Endometrial microvascular endothelial cells (primary cell): Measurements from ENCODE around the gene CALHM2. TPM values are rescaled to one million over a fixed set of nuclear protein-coding genes. Genes with fewer than 3 reads are reported as not detected.

ENCODE experiments used
- in situ Hi-C: cut with HindIII; loops from 2 replicates; pipeline ENCODE4 v1.10.0; 2017; ENCODE audit warnings: low sequenced_read_pairs, low pct_unique_long_range_greater_than_20kb; ENCODE audit errors: inconsistent ontology term
- total RNA-seq: library from RNA; depleted of rRNA; stranded (reverse); fragments of >200 nt; gene quantifications from one replicate; pipeline ENCODE4 v1.2.3, GENCODE V29; 2015; ENCODE audit errors: inconsistent ontology term

CALHM2 gene
- total RNA-seq, 1 donor from 2014 or later: 15.1 TPM

- in situ Hi-C loops: no loop called here
These were observed 20.3 kb downstream of the CALHM2 start for GRCh38 chr10:103431902-103432301.

GRCh38 chr10:103429647-103430046 is 22.5 kb downstream of the CALHM2 start:
- in situ Hi-C loops: no loop called here

GRCh38 chr10:103428989-103429643 is 23.1 kb downstream of the CALHM2 start:
- in situ Hi-C loops: no loop called here

GRCh38 chr10:103427866-103428265 is 24.3 kb downstream of the CALHM2 start:
- in situ Hi-C loops: no loop called here

- in situ Hi-C loops: no loop called here
These were observed 28.4 kb downstream of the CALHM2 start for GRCh38 chr10:103423748-103424147.

GRCh38 chr10:103419101-103419500 is 33.1 kb downstream of the CALHM2 start:
- in situ Hi-C loops: loop anchor here (10.0 kb wide), 1 partner anchor 76 kb away; the partner anchor contains the start of gene NEURL1

GRCh38 chr10:103417601-103418000 is 34.6 kb downstream of the CALHM2 start:
- in situ Hi-C loops: loop anchor here (10.0 kb wide), 1 partner anchor 77 kb away; the partner anchor contains the start of gene NEURL1

- in situ Hi-C loops: loop anchor here (10.0 kb wide), 1 partner anchor 78 kb away; the partner anchor contains the start of gene NEURL1
These were observed 35.1 kb downstream of the CALHM2 start for GRCh38 chr10:103417148-103417469.

- in situ Hi-C loops: loop anchor here (10.0 kb wide), 1 partner anchor 78 kb away; the partner anchor contains the start of gene NEURL1
These were observed 35.6 kb downstream of the CALHM2 start for GRCh38 chr10:103416436-103417147.

GRCh38 chr10:103415581-103415980 is 36.6 kb downstream of the CALHM2 start:
- in situ Hi-C loops: loop anchor here (10.0 kb wide), 1 partner anchor 79 kb away; the partner anchor contains the start of gene NEURL1

- in situ Hi-C loops: loop anchor here (10.0 kb wide), 1 partner anchor 81 kb away; the partner anchor contains the start of gene NEURL1
These were observed 38.6 kb downstream of the CALHM2 start for GRCh38 chr10:103413564-103413963.

- in situ Hi-C loops: no loop called here
These were observed 54.9 kb downstream of the CALHM2 start for GRCh38 chr10:103397191-103397825.

- in situ Hi-C loops: no loop called here
These were observed 55.4 kb downstream of the CALHM2 start for GRCh38 chr10:103396789-103397087.

Other genes with a start within 250 kb of the CALHM2 start
- gene RPEL1, start 206.5 kb downstream of the CALHM2 start, total RNA-seq: 0.09 TPM
- 0.46 TPM for gene INA, start 175.2 kb downstream of the CALHM2 start, total RNA-seq
- 17.7 TPM for gene PCGF6, start 101.2 kb downstream of the CALHM2 start, total RNA-seq
- 6.4 TPM for gene TAF5, start 84.4 kb downstream of the CALHM2 start, total RNA-seq
- 425 TPM for gene ATP5MK, start 55.9 kb downstream of the CALHM2 start, total RNA-seq
- gene PDCD11, start 55.7 kb downstream of the CALHM2 start, total RNA-seq: 43.3 TPM
- gene CALHM1, start 6.5 kb upstream of the CALHM2 start, total RNA-seq: not detected
- not detected for gene CALHM3, start 26.9 kb upstream of the CALHM2 start, total RNA-seq
- not detected for gene NEURL1, start 41.3 kb upstream of the CALHM2 start, total RNA-seq